H9 (cell line): ENCODE data around the gene SMARCA2. TPM values are rescaled to one million over a fixed set of nuclear protein-coding genes. Genes with fewer than 3 reads are reported as not detected.

Experiments
- DNase-seq: peaks from one replicate; pipeline ENCODE4 v3.0.0-alpha.2; 2017
- H2AFZ ChIP-seq: one replicate; pipeline ENCODE4 v1.6.1; 2013; ENCODE audit warnings: mild to moderate bottlenecking, low read length, control low read depth, moderate library complexity
- H2AK5ac ChIP-seq: 2 replicates; pipeline ENCODE4 v1.6.1; 2013; ENCODE audit warnings: low read length, control low read depth, mixed read lengths; ENCODE audit not compliant: insufficient read length
- H2BK120ac ChIP-seq: one replicate; pipeline ENCODE4 v1.6.1; 2013; ENCODE audit warnings: low read depth, mild to moderate bottlenecking, low read length, control low read depth, inconsistent platforms; ENCODE audit not compliant: poor library complexity, severe bottlenecking
- H2BK12ac ChIP-seq: 2 replicates; pipeline ENCODE4 v1.6.1; 2013; ENCODE audit warnings: low read length, control low read depth, mixed read lengths, low read depth; ENCODE audit not compliant: insufficient read length
- H2BK15ac ChIP-seq: 2 replicates; pipeline ENCODE4 v1.6.1; 2013; ENCODE audit warnings: low read depth, low read length, control low read depth
- H2BK20ac ChIP-seq: one replicate; pipeline ENCODE4 v1.6.1; 2013; ENCODE audit warnings: low read depth, mild to moderate bottlenecking, low read length, control low read depth, inconsistent platforms; ENCODE audit not compliant: poor library complexity, severe bottlenecking
- H2BK5ac ChIP-seq: 2 replicates; pipeline ENCODE4 v1.6.1; 2013; ENCODE audit warnings: low read length, control low read depth, mixed read lengths; ENCODE audit not compliant: insufficient read length
- H3K14ac ChIP-seq: 2 replicates; pipeline ENCODE4 v1.6.1; 2013; ENCODE audit warnings: low read length, control low read depth; ENCODE audit not compliant: insufficient read depth
- H3K18ac ChIP-seq: 2 replicates; pipeline ENCODE4 v1.6.1; 2013; ENCODE audit warnings: low read depth, mild to moderate bottlenecking, mixed read lengths, low read length, control low read depth; ENCODE audit not compliant: insufficient read length
- H3K23ac ChIP-seq: 2 replicates; pipeline ENCODE4 v1.6.1; 2013; ENCODE audit warnings: low read length, control low read depth, mixed read lengths, low read depth; ENCODE audit not compliant: insufficient read length
- H3K23me2 ChIP-seq: 2 replicates; pipeline ENCODE4 v1.6.1; 2013; ENCODE audit warnings: low read depth, mild to moderate bottlenecking, mixed read lengths, low read length, control low read depth; ENCODE audit not compliant: insufficient read length, poor library complexity, severe bottlenecking
- H3K27ac ChIP-seq: 2 replicates; pipeline ENCODE4 v1.5.1; 2013; ENCODE audit warnings: low read length, control low read depth, mixed read lengths, low read depth; ENCODE audit not compliant: insufficient read length
- H3K27me3 ChIP-seq: 2 replicates; pipeline ENCODE4 v1.6.1; 2013; ENCODE audit warnings: low read length, control low read depth, inconsistent platforms; ENCODE audit not compliant: insufficient read depth
- H3K4ac ChIP-seq: 2 replicates; pipeline ENCODE4 v1.6.1; 2013; ENCODE audit warnings: low read depth, mild to moderate bottlenecking, control low read depth, inconsistent platforms, low read length, moderate library complexity
- H3K4me1 ChIP-seq: 2 replicates; pipeline ENCODE4 v1.6.1; 2013; ENCODE audit warnings: low read length, control low read depth, inconsistent platforms; ENCODE audit not compliant: insufficient read depth
- H3K4me2 ChIP-seq: 2 replicates; pipeline ENCODE4 v1.6.1; 2013; ENCODE audit warnings: low read length, control low read depth, mixed read lengths; ENCODE audit not compliant: insufficient read length, insufficient read depth
- H3K56ac ChIP-seq: 2 replicates; pipeline ENCODE4 v1.6.1; 2013; ENCODE audit warnings: low read depth, mild to moderate bottlenecking, mixed read lengths, low read length, control low read depth; ENCODE audit not compliant: insufficient read length
- H3K79me1 ChIP-seq: 2 replicates; pipeline ENCODE4 v1.6.1; 2013; ENCODE audit warnings: low read depth, mild to moderate bottlenecking, moderate library complexity, low read length, control low read depth, inconsistent platforms; ENCODE audit not compliant: insufficient read depth, poor library complexity, severe bottlenecking
- H3K79me2 ChIP-seq: 2 replicates; pipeline ENCODE4 v1.6.1; 2013; ENCODE audit warnings: low read length, control low read depth, inconsistent platforms; ENCODE audit not compliant: insufficient read depth
- H3K9ac ChIP-seq: 2 replicates; pipeline ENCODE4 v1.6.1; 2013; ENCODE audit warnings: low read length, control low read depth, mixed read lengths; ENCODE audit not compliant: insufficient read length; ENCODE audit errors: extremely low read depth
- H3K9me3 ChIP-seq: one replicate; pipeline ENCODE4 v1.6.1; 2013; ENCODE audit warnings: low read depth, low read length, inconsistent platforms; ENCODE audit not compliant: control insufficient read depth
- H3T11ph ChIP-seq: one replicate; pipeline ENCODE4 v1.6.1; 2013; ENCODE audit warnings: mild to moderate bottlenecking, low read length, control low read depth, inconsistent platforms
- H4K20me1 ChIP-seq: one replicate; pipeline ENCODE4 v1.6.1; 2013; ENCODE audit not compliant: control insufficient read depth, insufficient read length, insufficient read depth
- H4K5ac ChIP-seq: 2 replicates; pipeline ENCODE4 v1.6.1; 2013; ENCODE audit warnings: low read depth, mild to moderate bottlenecking, mixed read lengths, low read length, control low read depth; ENCODE audit not compliant: insufficient read length
- H4K8ac ChIP-seq: replicated peaks from 2 replicates; pipeline ENCODE4 v1.6.1; 2013; ENCODE audit warnings: low read length, control low read depth, mixed read lengths, low read depth; ENCODE audit not compliant: insufficient read length
- H4K91ac ChIP-seq: 2 replicates; pipeline ENCODE4 v1.6.1; 2013; ENCODE audit warnings: low read depth, mild to moderate bottlenecking, moderate library complexity, mixed read lengths, low read length, control low read depth; ENCODE audit not compliant: insufficient read length
- H3K27ac Mint-ChIP-seq, 3 experiments: 2 replicates in 2 of 3; 3 replicates in 1 of 3; pipeline ENCODE4 v1.8.0; 2020 to 2021; ENCODE audit warnings: mixed read lengths in 3 of 3, mild to moderate bottlenecking in 1 of 3, moderate library complexity in 1 of 3
- H3K27me3 Mint-ChIP-seq: 2 replicates; pipeline ENCODE4 v1.8.0; 2021; ENCODE audit warnings: low read depth, mild to moderate bottlenecking, moderate library complexity, mixed read lengths
- H3K36me3 Mint-ChIP-seq, 3 experiments: 2 replicates in 2 of 3; 3 replicates in 1 of 3; pipeline ENCODE4 v1.8.0; 2020 to 2021; ENCODE audit warnings: low read depth in 3 of 3, mixed read lengths in 3 of 3; ENCODE audit not compliant: insufficient read depth in 1 of 3
- H3K4me1 Mint-ChIP-seq, 2 experiments: 2 replicates each; pipeline ENCODE4 v1.8.0; 2020; ENCODE audit warnings: mixed read lengths in 2 of 2
- H3K4me3 Mint-ChIP-seq, 2 experiments: 2 replicates in 1 of 2; 3 replicates in 1 of 2; pipeline ENCODE4 v1.8.0; 2020 to 2021; ENCODE audit warnings: mild to moderate bottlenecking in 2 of 2, mixed read lengths in 2 of 2, moderate library complexity in 1 of 2
- H3K9me3 Mint-ChIP-seq, 2 experiments: 2 replicates in 1 of 2; 3 replicates in 1 of 2; pipeline ENCODE4 v1.8.0; 2020; ENCODE audit warnings: mild to moderate bottlenecking in 2 of 2, mixed read lengths in 2 of 2, moderate library complexity in 1 of 2
- WGBS: extraction: QIAGEN DNeasy Blood & Tissue Kit; methylation state at CpG from one replicate; pipeline ENCODE4 v1.1.7; 2013; ENCODE audit warnings: missing lambda C conversion rate, low lambda C conversion rate, mixed read lengths; ENCODE audit not compliant: insufficient read length; ENCODE audit errors: extremely low coverage; 5-methylcytosine and 5-hydroxymethylcytosine counted together
- total RNA-seq: library from RNA; stranded (reverse); gene quantifications from 2 replicates; pipeline ENCODE4 v1.2.1, GENCODE V29; 2021
- TF ChIP-seq, protein P1 (sequence below): fragments of 200-600 bp; sonication (generic); conservative IDR thresholded peaks from 3 replicates; pipeline ENCODE4 v1.8.0; 2021; ENCODE audit warnings: antibody characterized with exemption, mild to moderate bottlenecking

The SMARCA2 gene
- total RNA-seq, 1 experiment from 2014 or later: 15.3 TPM

DNA sequence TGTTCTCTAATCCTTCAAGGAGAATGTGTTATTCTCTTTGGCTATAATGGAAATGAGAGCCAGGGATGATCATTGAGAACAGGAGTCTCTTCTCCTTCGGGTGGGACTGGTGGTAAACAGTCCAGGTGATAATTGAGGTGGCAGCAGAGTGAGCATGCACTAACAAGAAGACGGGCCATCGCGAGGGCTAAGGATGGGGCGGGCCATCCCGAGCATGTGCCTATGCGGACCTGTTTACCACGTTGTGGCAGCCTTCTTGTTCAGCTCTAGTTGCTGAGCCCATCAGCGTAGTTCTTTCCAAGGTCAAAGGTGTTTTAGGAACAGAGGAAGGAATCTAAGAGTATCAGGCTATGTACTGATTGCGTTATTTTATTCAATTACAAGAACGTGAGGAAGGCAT is 180.1 kb downstream of the SMARCA2 start:
- no CpG with 5 or more reads among the region's 11 CpGs for WGBS
- H2BK12ac ChIP-seq: no peak overlapping the region
- H3K36me3 Mint-ChIP-seq: peaks cover 13 to 29% (median 15%) of the 10 kb centered on the region in 3 experiments
- peak overlapping the region in 1 of 3 experiments; percentile 48; a peak in 1 of 7 replicates for H3K27ac Mint-ChIP-seq
- no peak overlapping the region for H2AFZ ChIP-seq
- no peak overlapping the region for H3K18ac ChIP-seq
- peaks cover 36 to 46% of the 10 kb centered on the region in 2 experiments for H3K4me1 Mint-ChIP-seq
- no peak overlapping the region for H2BK5ac ChIP-seq
- H2BK120ac ChIP-seq: no peak overlapping the region
- H3K79me1 ChIP-seq: no peaks in the 10 kb centered on the region
- no peak overlapping the region for H4K5ac ChIP-seq
- H3K23me2 ChIP-seq: no peaks in the 10 kb centered on the region
- TF ChIP-seq, protein P1, sequence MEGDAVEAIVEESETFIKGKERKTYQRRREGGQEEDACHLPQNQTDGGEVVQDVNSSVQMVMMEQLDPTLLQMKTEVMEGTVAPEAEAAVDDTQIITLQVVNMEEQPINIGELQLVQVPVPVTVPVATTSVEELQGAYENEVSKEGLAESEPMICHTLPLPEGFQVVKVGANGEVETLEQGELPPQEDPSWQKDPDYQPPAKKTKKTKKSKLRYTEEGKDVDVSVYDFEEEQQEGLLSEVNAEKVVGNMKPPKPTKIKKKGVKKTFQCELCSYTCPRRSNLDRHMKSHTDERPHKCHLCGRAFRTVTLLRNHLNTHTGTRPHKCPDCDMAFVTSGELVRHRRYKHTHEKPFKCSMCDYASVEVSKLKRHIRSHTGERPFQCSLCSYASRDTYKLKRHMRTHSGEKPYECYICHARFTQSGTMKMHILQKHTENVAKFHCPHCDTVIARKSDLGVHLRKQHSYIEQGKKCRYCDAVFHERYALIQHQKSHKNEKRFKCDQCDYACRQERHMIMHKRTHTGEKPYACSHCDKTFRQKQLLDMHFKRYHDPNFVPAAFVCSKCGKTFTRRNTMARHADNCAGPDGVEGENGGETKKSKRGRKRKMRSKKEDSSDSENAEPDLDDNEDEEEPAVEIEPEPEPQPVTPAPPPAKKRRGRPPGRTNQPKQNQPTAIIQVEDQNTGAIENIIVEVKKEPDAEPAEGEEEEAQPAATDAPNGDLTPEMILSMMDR: no peak
- H3K23ac ChIP-seq: no peak overlapping the region
- H2AK5ac ChIP-seq: no peak overlapping the region
- H4K8ac ChIP-seq: no peak overlapping the region
- H3K4me1 ChIP-seq: 0 out of 2 replicates have a peak, but pooled peaks cover under 1% of the 10 kb centered on the region
- H3K4ac ChIP-seq: no peak overlapping the region
- no peak overlapping the region for H3K27ac ChIP-seq
- H2BK20ac ChIP-seq: no peak overlapping the region
- H3K56ac ChIP-seq: no peak overlapping the region
- no peak for DNase-seq
- no peak overlapping the region for H3K4me2 ChIP-seq
- H2BK15ac ChIP-seq: no peak overlapping the region
- H3K9ac ChIP-seq: no peak overlapping the region
- H4K20me1 ChIP-seq: no peaks in the 10 kb centered on the region
- no peaks in the 10 kb centered on the region for H3K9me3 ChIP-seq
- no peak overlapping the region for H3K14ac ChIP-seq
- H3K27me3 Mint-ChIP-seq: no peaks in the 10 kb centered on the region
- peaks cover 17 to 19% of the 10 kb centered on the region in 2 experiments for H3K9me3 Mint-ChIP-seq
- no peak overlapping the region for H3K4me3 Mint-ChIP-seq
- H3K27me3 ChIP-seq: no peaks in the 10 kb centered on the region
- no peak overlapping the region for H4K91ac ChIP-seq
- H3K79me2 ChIP-seq: no peaks in the 10 kb centered on the region
- no peak overlapping the region for H3T11ph ChIP-seq
